HT1080 (cell line): Measurements from ENCODE around the gene SNX9. TPM values are rescaled to one million over a fixed set of nuclear protein-coding genes. Genes with fewer than 3 reads are reported as not detected.

Source experiments
- DNase-seq: peaks from one replicate; pipeline ENCODE4 v3.0.0-alpha.2; 2015; ENCODE audit warnings: low read depth
- total RNA-seq: library from RNA; depleted of rRNA; stranded (reverse); fragments of >200 nt; shearing (Covaris generic); gene quantifications from 2 replicates; pipeline ENCODE4 v1.2.3, GENCODE V29; 2014

Gene SNX9
- total RNA-seq, 1 experiment from 2014 or later, result 24.2 TPM

GRCh38 chr6:157800420-157801237 is 22.4 kb upstream of the SNX9 start:
- DNase-seq, result peak; percentile 47

- no peak for DNase-seq
These were observed 18.4 kb upstream of the SNX9 start for GRCh38 chr6:157804448-157805327.

GRCh38 chr6:157806131-157806855 is 16.8 kb upstream of the SNX9 start:
- no peak for DNase-seq

- no peak for DNase-seq
These were observed 16.2 kb upstream of the SNX9 start for GRCh38 chr6:157806856-157807215.

GRCh38 chr6:157808405-157808950 is 14.6 kb upstream of the SNX9 start:
- DNase-seq, result no peak

GRCh38 chr6:157809613-157810012 is 13.4 kb upstream of the SNX9 start:
- no peak for DNase-seq

GRCh38 chr6:157811137-157811475 is 11.9 kb upstream of the SNX9 start:
- DNase-seq, result no peak

- DNase-seq, result peak; percentile 67
These were observed 11.4 kb upstream of the SNX9 start for GRCh38 chr6:157811476-157812173.

GRCh38 chr6:157812425-157813171 is 10.4 kb upstream of the SNX9 start:
- DNase-seq, result no peak

- no peak for DNase-seq
These were observed 9.9 kb upstream of the SNX9 start for GRCh38 chr6:157813191-157813590.

- DNase-seq, result peak; percentile 67
These were observed 9.1 kb upstream of the SNX9 start for GRCh38 chr6:157813750-157814455.

- no peak for DNase-seq
These were observed 8.2 kb upstream of the SNX9 start for GRCh38 chr6:157814883-157815282.

GRCh38 chr6:157821342-157822033 is 1.6 kb upstream of the SNX9 start:
- DNase-seq, result no peak

GRCh38 chr6:157822245-157823000 is 623 bp upstream of the SNX9 start:
- no peak for DNase-seq

GRCh38 chr6:157823528-157824370 is 703 bp downstream of the SNX9 start:
- DNase-seq, result peak; percentile 54

GRCh38 chr6:157825243-157825904 is 2.3 kb downstream of the SNX9 start:
- DNase-seq, result no peak
